ENCODE data around the gene FAM50B. TPM values are rescaled to one million over a fixed set of nuclear protein-coding genes. Genes with fewer than 3 reads are reported as not detected.

Gene FAM50B
- total RNA-seq, 6 donors from 2014 or later: 11.7 to 23.3 (median 15.4) TPM

GRCh38 chr6:3844097-3844463 lies 5.1 kb upstream of the FAM50B start:
- Histone ChIP-seq H3K9me3 (no peaks in the 10 kb centered on the region), H3K4me1 (peaks cover 11 to 16% (median 14%) of the 10 kb centered on the region in 4 donors), H3K27ac (no peak overlapping the region), H3K27me3 (no peaks in the 10 kb centered on the region), H3K4me3 (no peak overlapping the region), H3K36me3 (no peaks in the 10 kb centered on the region)
- WGBS, 2 donors: 90 to 92% methylated on average over 5 of the region's 5 CpGs
- ATAC-seq (ENCODE audit: low FRiP score in 2 of 2) (no peak), DNase-seq (no peak)
- no peak for TF ChIP-seq CTCF (IDR thresholded peaks at IDR 0.05)
- no peak for TF ChIP-seq POLR2A (IDR thresholded peaks at IDR 0.05)
- TF ChIP-seq POLR2AphosphoS5 (IDR thresholded peaks at IDR 0.05): no peak
- no peak for TF ChIP-seq EP300 (IDR thresholded peaks at IDR 0.05)

GRCh38 chr6:3847521-3847920 lies 1.7 kb upstream of the FAM50B start:
- DNase-seq (no peak), ATAC-seq (ENCODE audit: low FRiP score in 2 of 2) (no peak)
- Histone ChIP-seq H3K36me3 (no peaks in the 10 kb centered on the region), H3K4me3 (no peak overlapping the region), H3K27me3 (no peaks in the 10 kb centered on the region), H3K4me1 (peaks cover 11 to 25% (median 14%) of the 10 kb centered on the region in 4 donors), H3K27ac (peak overlapping the region; percentile 54 to 84 (median 72)), H3K9me3 (no peaks in the 10 kb centered on the region)
- WGBS, 2 donors: 64 to 65% methylated on average over 3 of the region's 3 CpGs
- no peak for TF ChIP-seq EP300 (IDR thresholded peaks at IDR 0.05)

- Histone ChIP-seq H3K36me3 (no peaks in the 10 kb centered on the region), H3K27me3 (no peaks in the 10 kb centered on the region), H3K4me3 (peak overlapping the region in 3 of 4 donors; percentile 43 to 55 (median 51)), H3K9me3 (no peaks in the 10 kb centered on the region), H3K4me1 (peaks cover 8 to 25% (median 13%) of the 10 kb centered on the region in 4 donors), H3K27ac (peak overlapping the region; percentile 54 to 84 (median 70))
- TF ChIP-seq POLR2A (IDR thresholded peaks at IDR 0.05): no peak
- TF ChIP-seq EP300 (IDR thresholded peaks at IDR 0.05): no peak
- no peak for TF ChIP-seq CTCF (IDR thresholded peaks at IDR 0.05)
- TF ChIP-seq POLR2AphosphoS5 (IDR thresholded peaks at IDR 0.05): no peak
- 73 to 74% methylated on average over 9 of the region's 9 CpGs for WGBS, 2 donors
- no peak for ATAC-seq (ENCODE audit: low FRiP score in 2 of 2)
- peak in 1 of 2 donors; percentile 24 for DNase-seq
Observed at GRCh38 chr6:3848380-3848779, 793 bp upstream of the FAM50B start.

GRCh38 chr6:3849681-3850450 lies 693 bp downstream of the FAM50B start:
- Histone ChIP-seq H3K36me3 (no peaks in the 10 kb centered on the region), H3K27ac (peak overlapping the region; percentile 5 to 84 (median 70)), H3K4me1 (peaks cover 8 to 25% (median 13%) of the 10 kb centered on the region in 4 donors), H3K9me3 (no peaks in the 10 kb centered on the region), H3K4me3 (peak overlapping the region; percentile 6 to 55 (median 47)), H3K27me3 (no peaks in the 10 kb centered on the region)
- DNase-seq: peak; percentile 29 to 90
- WGBS, 2 donors: 64 to 73% methylated on average over 50 to 72 of the region's 73 CpGs
- peak; percentile 21 to 24 for ATAC-seq (ENCODE audit: low FRiP score in 2 of 2)
- no peak for TF ChIP-seq EP300 (IDR thresholded peaks at IDR 0.05)
- no peak for TF ChIP-seq POLR2AphosphoS5 (IDR thresholded peaks at IDR 0.05)
- no peak for TF ChIP-seq CTCF (IDR thresholded peaks at IDR 0.05)
- no peak for TF ChIP-seq POLR2A (IDR thresholded peaks at IDR 0.05)

GRCh38 chr6:3850451-3851203 lies 1.5 kb downstream of the FAM50B start:
- ATAC-seq (ENCODE audit: low FRiP score in 2 of 2): no peak
- TF ChIP-seq POLR2A (IDR thresholded peaks at IDR 0.05): no peak
- WGBS, 2 donors: 94 to 97% methylated on average over 33 of the region's 33 CpGs

More at GRCh38 chr6:3850451-3851203, 1.5 kb downstream of the FAM50B start:
- Histone ChIP-seq H3K36me3 (no peaks in the 10 kb centered on the region), H3K4me1 (peaks cover 8 to 25% (median 13%) of the 10 kb centered on the region in 4 donors), H3K4me3 (peak overlapping the region in 2 of 4 donors; percentile 43 to 51), H3K27me3 (no peaks in the 10 kb centered on the region), H3K9me3 (no peaks in the 10 kb centered on the region), H3K27ac (no peak overlapping the region)
- peak in 1 of 2 donors; percentile 85 for DNase-seq
